ENCODE measurements around the gene DSCAM.
"Not testable (repeated sequence)": the region's sequence is repeated elsewhere in the genome, so short reads cannot be mapped to it uniquely, and the experiment has no call there.

Gene DSCAM

GRCh38 chr21:40345711-40346321, 501.1 kb downstream of the DSCAM start:
- ATAC-seq (replicated peaks) = no peak
- Mint-ChIP-seq H3K9me3 (peaks cover 3% of the 10 kb centered on the region in 2 donors), H3K36me3 (no peaks in the 10 kb centered on the region), H3K27ac (no peak overlapping the region), H3K4me3 (no peak overlapping the region), H3K4me1 (no peaks in the 10 kb centered on the region), H3K27me3 (peaks cover 0 to 9% of the 10 kb centered on the region in 2 donors)
- no peak for DNase-seq

- ATAC-seq (replicated peaks) = no peak
- no peaks in the 10 kb centered on the region for H3K4me1 Mint-ChIP-seq
- H3K36me3 Mint-ChIP-seq = no peaks in the 10 kb centered on the region
- no peak overlapping the region for H3K27ac Mint-ChIP-seq
- no peaks in the 10 kb centered on the region for H3K9me3 Mint-ChIP-seq
- peaks cover 0 to 9% of the 10 kb centered on the region in 2 donors for H3K27me3 Mint-ChIP-seq
- no peak overlapping the region for H3K4me3 Mint-ChIP-seq
- no peak for DNase-seq
These were observed 506.6 kb downstream of the DSCAM start for GRCh38 chr21:40340357-40340756.

- Mint-ChIP-seq H3K27ac (no peak overlapping the region), H3K27me3 (no peaks in the 10 kb centered on the region), H3K36me3 (no peaks in the 10 kb centered on the region), H3K4me3 (no peak overlapping the region), H3K9me3 (peaks cover 0 to 1% of the 10 kb centered on the region in 2 donors), H3K4me1 (no peaks in the 10 kb centered on the region)
- DNase-seq (no peak), ATAC-seq (replicated peaks) (no peak)
These were observed 507.9 kb downstream of the DSCAM start for GRCh38 chr21:40339050-40339449.

DNA sequence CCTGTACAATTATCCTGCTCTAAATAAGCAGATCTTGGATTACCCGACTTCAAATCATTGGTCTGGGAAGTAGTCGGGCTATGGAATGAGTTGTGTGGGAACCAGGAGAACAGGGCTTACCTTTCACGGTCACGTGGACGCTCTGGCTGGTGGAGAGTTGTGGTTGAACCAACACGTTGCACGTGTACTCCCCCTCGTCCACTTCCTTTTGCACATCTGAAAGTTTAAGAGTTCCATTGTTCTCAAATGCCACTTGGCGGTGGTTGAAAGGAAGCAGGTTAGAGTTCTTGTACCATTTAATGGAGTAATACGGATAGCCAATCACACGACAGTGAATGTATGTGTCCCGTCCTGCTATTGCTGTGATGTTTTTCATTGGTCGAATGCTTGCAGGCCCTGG, 509.0 kb downstream of the DSCAM start:
- Mint-ChIP-seq H3K27me3 (no peaks in the 10 kb centered on the region), H3K27ac (no peak overlapping the region), H3K4me1 (no peaks in the 10 kb centered on the region), H3K36me3 (no peaks in the 10 kb centered on the region), H3K4me3 (no peak overlapping the region), H3K9me3 (peaks cover 0 to 1% of the 10 kb centered on the region in 2 donors)
- ATAC-seq (replicated peaks) = no peak
- DNase-seq = no peak

- Mint-ChIP-seq H3K4me1 (no peaks in the 10 kb centered on the region), H3K9me3 (peaks cover 0 to 1% of the 10 kb centered on the region in 2 donors), H3K36me3 (no peaks in the 10 kb centered on the region), H3K27ac (no peak overlapping the region), H3K27me3 (no peaks in the 10 kb centered on the region), H3K4me3 (no peak overlapping the region)
- no peak for ATAC-seq (replicated peaks)
- no peak for DNase-seq
These were observed 511.3 kb downstream of the DSCAM start for GRCh38 chr21:40335704-40336103.

DNA sequence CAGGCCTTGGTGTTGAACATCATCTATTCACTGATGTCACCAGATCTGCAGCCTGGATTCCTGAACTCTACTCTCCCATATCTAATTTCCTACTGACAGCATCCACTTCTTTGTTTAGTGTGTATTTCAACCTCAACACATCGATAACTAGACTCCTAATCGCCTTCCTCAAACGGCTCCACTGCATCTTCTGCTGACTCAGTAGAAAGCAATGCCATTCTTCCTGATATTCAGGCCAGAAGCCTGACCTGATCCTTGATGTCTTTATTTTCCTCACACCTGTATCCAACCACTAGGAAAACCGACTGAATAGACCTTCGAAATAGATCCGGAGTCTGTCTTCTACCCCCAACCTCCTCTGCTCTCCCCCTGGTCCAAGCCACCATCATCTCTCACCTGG, 512.8 kb downstream of the DSCAM start:
- no peak overlapping the region for H3K27ac Mint-ChIP-seq
- H3K27me3 Mint-ChIP-seq = no peaks in the 10 kb centered on the region
- DNase-seq (no peak), ATAC-seq (replicated peaks) (no peak)
- no peak overlapping the region for H3K4me3 Mint-ChIP-seq
- H3K36me3 Mint-ChIP-seq = no peaks in the 10 kb centered on the region
- peaks cover 0 to 1% of the 10 kb centered on the region in 2 donors for H3K9me3 Mint-ChIP-seq
- no peaks in the 10 kb centered on the region for H3K4me1 Mint-ChIP-seq

- Mint-ChIP-seq H3K27ac (no peak overlapping the region), H3K27me3 (no peaks in the 10 kb centered on the region), H3K9me3 (peaks cover 0 to 1% of the 10 kb centered on the region in 2 donors), H3K4me3 (no peak overlapping the region), H3K4me1 (no peaks in the 10 kb centered on the region), H3K36me3 (no peaks in the 10 kb centered on the region)
- DNase-seq (no peak), ATAC-seq (replicated peaks) (no peak)
These were observed 513.2 kb downstream of the DSCAM start for GRCh38 chr21:40333731-40334130.

DNA sequence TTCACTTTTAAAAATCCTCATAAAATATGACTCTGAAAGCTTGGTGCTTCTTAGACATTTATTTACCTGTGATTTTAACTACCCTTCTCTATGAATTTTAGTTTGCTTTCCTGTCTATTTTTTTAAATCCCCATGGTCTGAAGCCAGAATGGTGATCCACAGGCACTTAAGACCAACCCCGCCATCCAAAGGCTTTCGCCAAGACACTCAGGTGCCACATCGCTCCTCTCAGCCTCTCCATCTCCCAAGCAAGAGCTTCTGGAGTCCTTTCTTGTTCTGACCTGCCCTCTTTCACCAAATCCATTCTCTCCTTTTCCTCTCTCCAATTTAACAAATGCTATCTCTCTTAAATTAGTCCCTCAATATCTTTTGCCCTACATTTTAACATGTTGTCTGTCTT, 515.2 kb downstream of the DSCAM start:
- no peak overlapping the region for H3K4me3 Mint-ChIP-seq
- ATAC-seq (replicated peaks) = no peak
- no peaks in the 10 kb centered on the region for H3K27me3 Mint-ChIP-seq
- no peaks in the 10 kb centered on the region for H3K36me3 Mint-ChIP-seq
- DNase-seq = no peak
- no peaks in the 10 kb centered on the region for H3K4me1 Mint-ChIP-seq
- no peak overlapping the region for H3K27ac Mint-ChIP-seq
- H3K9me3 Mint-ChIP-seq = peaks cover 0 to 3% of the 10 kb centered on the region in 2 donors

GRCh38 chr21:40331172-40331571, 515.8 kb downstream of the DSCAM start:
- H3K4me1 Mint-ChIP-seq = no peaks in the 10 kb centered on the region

DNA sequence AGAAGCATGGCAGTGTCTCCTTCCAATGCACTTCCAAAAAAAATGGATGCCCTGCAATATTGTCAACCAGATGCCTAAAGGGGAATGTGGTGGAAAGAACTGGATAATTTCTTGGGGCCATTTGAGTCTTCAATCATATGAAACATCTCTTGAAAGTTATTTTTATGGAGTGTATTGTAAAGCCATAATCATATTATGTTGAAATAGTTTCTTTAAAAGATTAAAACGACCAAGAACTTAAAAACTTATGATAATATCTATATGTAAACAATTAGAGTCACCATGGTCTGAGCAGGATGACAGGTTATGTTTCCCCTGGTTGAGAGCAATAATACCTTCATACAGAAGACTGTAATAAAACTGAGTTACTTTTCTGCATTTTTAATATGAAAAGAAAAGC, 522.6 kb downstream of the DSCAM start:
- Mint-ChIP-seq H3K27me3 (peaks cover 0 to 3% of the 10 kb centered on the region in 2 donors), H3K36me3 (no peaks in the 10 kb centered on the region), H3K9me3 (peaks cover 5 to 7% of the 10 kb centered on the region in 2 donors), H3K4me3 (no peak overlapping the region), H3K27ac (no peak overlapping the region), H3K4me1 (no peaks in the 10 kb centered on the region)
- no peak for ATAC-seq (replicated peaks)
- no peak for DNase-seq

More at GRCh38 chr21:40331172-40331571, 515.8 kb downstream of the DSCAM start:
- DNase-seq = no peak
- peaks cover 4 to 7% of the 10 kb centered on the region in 2 donors for H3K9me3 Mint-ChIP-seq
- H3K36me3 Mint-ChIP-seq = no peaks in the 10 kb centered on the region
- no peak for ATAC-seq (replicated peaks)
- no peak overlapping the region for H3K27ac Mint-ChIP-seq
- H3K4me3 Mint-ChIP-seq = no peak overlapping the region
- no peaks in the 10 kb centered on the region for H3K27me3 Mint-ChIP-seq

DNA sequence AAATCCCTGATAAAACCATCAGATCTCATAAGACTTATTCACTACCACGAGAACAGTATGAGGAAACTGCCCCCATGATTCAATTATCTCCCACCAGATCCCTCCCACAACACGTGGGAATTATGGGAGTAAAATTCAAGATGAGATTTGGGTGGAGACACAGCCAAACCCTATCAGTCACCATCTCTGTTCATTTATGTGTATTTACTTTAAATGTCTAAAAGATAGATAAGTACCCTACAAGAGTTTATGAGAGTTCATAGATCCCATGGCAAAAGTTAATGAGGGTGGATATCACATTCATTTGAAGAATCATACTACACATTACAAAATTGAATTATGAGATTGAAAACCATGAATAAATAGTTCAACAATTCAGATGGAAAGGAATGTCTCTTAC, 526.2 kb downstream of the DSCAM start:
- DNase-seq; H3K4me1 Mint-ChIP-seq; H3K9me3 Mint-ChIP-seq; H3K36me3 Mint-ChIP-seq; H3K27me3 Mint-ChIP-seq; H3K4me3 Mint-ChIP-seq; ATAC-seq (replicated peaks); H3K27ac Mint-ChIP-seq: not testable (repeated sequence)

DNA sequence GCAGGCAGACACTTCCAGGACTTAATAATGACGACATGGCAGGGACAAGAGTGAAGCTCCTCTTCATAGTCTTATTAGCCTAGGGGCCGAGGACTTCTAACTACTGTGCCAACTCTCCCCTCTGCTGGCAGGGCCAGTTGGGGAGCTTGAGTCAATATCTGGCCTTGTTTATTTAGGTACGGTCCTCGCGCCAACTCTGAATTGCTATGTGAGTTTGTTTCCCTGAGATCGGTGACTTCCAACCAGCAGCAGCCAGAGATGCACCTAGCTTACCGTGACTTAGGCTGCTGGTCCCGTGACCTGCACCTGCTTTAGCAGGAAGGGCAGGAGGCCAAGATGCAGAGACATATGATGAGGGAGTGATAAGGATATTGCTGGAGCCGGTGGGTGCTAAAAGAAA, 528.6 kb downstream of the DSCAM start:
- Mint-ChIP-seq H3K27ac (no peak overlapping the region), H3K36me3 (no peaks in the 10 kb centered on the region), H3K4me1 (no peaks in the 10 kb centered on the region), H3K9me3 (no peaks in the 10 kb centered on the region), H3K4me3 (no peak overlapping the region), H3K27me3 (peaks cover 0 to 3% of the 10 kb centered on the region in 2 donors)
- ATAC-seq (replicated peaks) (no peak), DNase-seq (no peak)

DNA sequence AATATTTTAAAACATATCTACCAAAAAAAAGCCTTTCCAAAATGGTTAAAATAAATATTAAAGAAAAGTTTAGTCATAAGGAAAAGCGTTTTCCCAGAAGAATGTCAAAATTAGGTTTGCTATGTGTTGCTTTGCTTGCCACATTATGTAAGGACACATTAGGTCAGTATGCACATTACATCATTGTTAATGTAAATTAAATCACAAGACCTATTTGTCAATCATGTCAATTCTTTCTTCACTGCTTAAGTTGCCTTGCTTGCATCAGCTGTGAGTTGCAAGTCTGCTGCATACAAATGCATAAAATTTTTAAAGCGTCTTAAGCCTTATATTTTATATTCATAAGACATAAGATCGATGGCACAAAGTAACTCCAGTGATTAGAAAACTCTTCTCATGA, 530.9 kb downstream of the DSCAM start:
- ATAC-seq (replicated peaks) (no peak), DNase-seq (no peak)
- Mint-ChIP-seq H3K9me3 (no peaks in the 10 kb centered on the region), H3K4me3 (no peak overlapping the region), H3K27ac (no peak overlapping the region), H3K36me3 (no peaks in the 10 kb centered on the region), H3K27me3 (no peaks in the 10 kb centered on the region), H3K4me1 (no peaks in the 10 kb centered on the region)

- no peak for ATAC-seq (replicated peaks)
- no peaks in the 10 kb centered on the region for H3K4me1 Mint-ChIP-seq
- no peak overlapping the region for H3K27ac Mint-ChIP-seq
These were observed 531.3 kb downstream of the DSCAM start for GRCh38 chr21:40315626-40316025.

DNA sequence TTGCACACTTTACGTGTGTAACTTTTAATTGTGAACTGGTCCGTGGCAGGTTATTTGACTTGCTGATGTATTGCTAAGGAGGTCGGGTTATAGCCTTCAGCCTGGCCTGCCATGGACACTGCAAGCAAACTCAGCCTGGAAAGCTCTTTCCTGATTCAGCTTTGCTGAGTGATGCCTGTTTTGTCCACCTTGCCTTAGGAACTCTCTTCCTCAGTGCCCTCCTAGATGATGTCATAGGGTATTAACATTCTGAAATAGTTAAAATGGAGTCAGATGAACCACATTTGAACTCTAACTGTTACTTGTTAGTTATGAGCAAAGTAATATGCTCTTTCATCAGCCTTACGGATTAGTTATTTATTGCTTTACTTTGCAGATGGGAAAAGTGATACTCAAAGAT, 533.7 kb downstream of the DSCAM start:
- H3K27ac Mint-ChIP-seq = no peak overlapping the region
- ATAC-seq (replicated peaks) (no peak), DNase-seq (no peak)
- H3K4me3 Mint-ChIP-seq = no peak overlapping the region
- peaks cover 3 to 6% of the 10 kb centered on the region in 2 donors for H3K9me3 Mint-ChIP-seq
- H3K4me1 Mint-ChIP-seq = no peaks in the 10 kb centered on the region
- H3K27me3 Mint-ChIP-seq = no peaks in the 10 kb centered on the region
- no peaks in the 10 kb centered on the region for H3K36me3 Mint-ChIP-seq

More at GRCh38 chr21:40315626-40316025, 531.3 kb downstream of the DSCAM start:
- no peak for DNase-seq
- H3K9me3 Mint-ChIP-seq = no peaks in the 10 kb centered on the region
- H3K4me3 Mint-ChIP-seq = no peak overlapping the region
- no peaks in the 10 kb centered on the region for H3K27me3 Mint-ChIP-seq
- no peaks in the 10 kb centered on the region for H3K36me3 Mint-ChIP-seq

DNA sequence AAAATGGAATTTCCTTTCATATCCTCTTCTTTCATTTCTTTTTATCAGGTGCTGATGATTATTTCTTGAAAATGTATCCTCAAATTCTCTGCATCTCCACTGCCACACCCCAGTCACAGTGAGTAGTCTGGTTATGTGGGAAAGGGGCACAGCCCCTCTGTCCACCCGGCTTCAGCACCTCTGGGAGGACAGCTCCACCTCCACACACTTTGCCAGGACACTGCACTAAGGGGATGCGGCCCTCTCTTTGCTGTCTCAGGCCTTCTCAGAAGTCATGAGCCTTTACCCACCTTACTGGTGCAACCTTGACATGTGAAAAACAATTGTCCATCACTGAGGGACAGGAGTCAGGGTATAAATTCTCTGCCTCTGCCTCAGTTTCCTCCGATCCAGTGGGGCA, 546.7 kb downstream of the DSCAM start:
- DNase-seq (no peak), ATAC-seq (replicated peaks) (no peak)
- no peaks in the 10 kb centered on the region for H3K4me1 Mint-ChIP-seq
- H3K9me3 Mint-ChIP-seq = peaks cover 10% of the 10 kb centered on the region in 2 donors
- H3K4me3 Mint-ChIP-seq = no peak overlapping the region
- no peak overlapping the region for H3K27ac Mint-ChIP-seq
- H3K27me3 Mint-ChIP-seq = no peaks in the 10 kb centered on the region
- no peaks in the 10 kb centered on the region for H3K36me3 Mint-ChIP-seq

Data from stimulated activated naive B cell treated with anti-CD40 and anti-IgM and Interleukin-4, amounts not matched to agents 10 μg/mL and 1 μg/mL and 100 μg/mL, for 72 hours (primary cell).